Erythroblast (primary cell): Measurements from ENCODE around the gene ADARB1.

Experiments
- GATA1 ChIP-seq: IDR thresholded peaks from 2 replicates; pipeline ENCODE4 v1.6.1; 2011; ENCODE audit warnings: low read depth, mild to moderate bottlenecking, control low read depth, low read length, moderate library complexity
- POLR2A ChIP-seq: IDR thresholded peaks from 2 replicates; pipeline ENCODE4 v1.6.1; 2011; ENCODE audit warnings: mild to moderate bottlenecking, low read length

DNA sequence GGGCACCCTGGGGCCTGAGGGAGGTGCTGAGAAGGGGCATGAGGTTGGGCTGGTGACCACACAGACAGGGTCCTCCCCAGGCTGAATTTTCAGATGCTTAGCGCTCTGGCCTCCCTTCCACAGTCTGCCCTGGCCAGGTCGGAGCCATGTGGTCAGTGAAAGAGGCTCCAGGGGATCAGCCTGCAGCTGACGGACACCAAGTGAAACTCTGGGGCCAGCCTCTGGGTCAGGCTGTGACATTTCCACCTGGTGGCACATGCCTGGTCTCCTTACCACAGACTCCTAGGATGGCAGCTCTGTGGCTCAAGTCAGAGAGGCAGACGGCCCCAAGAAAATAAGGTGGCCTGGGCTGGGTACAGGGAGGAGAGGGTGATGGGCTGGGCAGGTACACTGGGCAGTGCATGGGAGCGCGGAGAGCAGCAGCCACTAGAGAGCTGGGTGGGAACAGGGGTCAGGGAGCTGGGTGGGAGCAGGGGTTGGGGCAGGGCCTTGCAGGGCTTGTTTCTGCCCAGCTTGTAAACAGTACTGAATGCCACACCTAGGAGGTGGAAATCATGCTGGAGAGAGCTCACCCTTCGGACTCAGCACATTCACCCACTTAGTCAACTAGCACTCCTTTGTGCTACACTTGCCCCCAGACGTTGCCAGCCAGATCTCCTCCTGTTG is 20.7 kb upstream of the ADARB1 start:
- TF ChIP-seq POLR2A: no peak
- TF ChIP-seq GATA1: no peak
